Colonic mucosa (tissue), 4 donors: ENCODE data around the gene SLC19A1. TPM values are rescaled to one million over a fixed set of nuclear protein-coding genes. Genes with fewer than 3 reads are reported as not detected.
A peak's percentile ranks its signal among the peaks of the same experiment; 100 is the strongest.

Experiments used
- DNase-seq: peaks from one replicate; pipeline ENCODE4 v3.0.0-alpha.2; 2020
- H3K27ac ChIP-seq: fragments of 200-600 bp; one replicate; pipeline ENCODE4 v1.8.0; 2021
- H3K27me3 ChIP-seq: fragments of 200-600 bp; one replicate; pipeline ENCODE4 v1.8.0; 2021
- H3K36me3 ChIP-seq: fragments of 200-600 bp; one replicate; pipeline ENCODE4 v1.8.0; 2021
- H3K4me1 ChIP-seq: fragments of 200-600 bp; one replicate; pipeline ENCODE4 v1.8.0; 2021; ENCODE audit warnings: mild to moderate bottlenecking
- H3K4me3 ChIP-seq: fragments of 200-600 bp; one replicate; pipeline ENCODE4 v1.8.0; 2021
- H3K9ac ChIP-seq, 2 donors: one replicate each; pipeline ENCODE4 v1.7.0; 2013; ENCODE audit warnings: control low read depth in 2 of 2, low read depth in 2 of 2, low read length in 2 of 2
- H3K9me3 ChIP-seq: fragments of 200-600 bp; one replicate; pipeline ENCODE4 v1.8.0; 2021
- CTCF ChIP-seq: fragments of 200-600 bp; IDR thresholded peaks from one replicate; pipeline ENCODE4 v1.8.0; 2022; ENCODE audit warnings: antibody characterized with exemption, mild to moderate bottlenecking
- intact Hi-C: fragments of 100-400 bp; cut with DNase I; formaldehyde crosslinking; loops from one replicate; pipeline ENCODE4 v1.14.1; 2022
- total RNA-seq, 2 donors: library from RNA; stranded (reverse); fragmentation: NEBNext Ultra II Directional in 1 of 2; extraction: Animal tissue kit (Norgen Biotek cat#: 25700) in 1 of 2; gene quantifications; one replicate each; pipeline ENCODE4 v1.2.1, GENCODE V29; 2021
- donor health status: healthy.
- donor health status: DM: no; HTN: no; CAD: no.
- donor health status: DM: no; HTN: no; CAD: no.

SLC19A1 gene
- total RNA-seq, 2 donors from 2014 or later, result 10.7 to 25.3 TPM

- Histone ChIP-seq H3K27me3 (no peaks in the 10 kb centered on the region), H3K4me3 (no peak overlapping the region), H3K9me3 (no peaks in the 10 kb centered on the region), H3K4me1 (peaks cover 6% of the 10 kb centered on the region), H3K27ac (no peak overlapping the region), H3K36me3 (no peaks in the 10 kb centered on the region), H3K9ac (no peak overlapping the region)
- no peak for TF ChIP-seq CTCF
- peak; percentile 18 for DNase-seq
- intact Hi-C loops, result no loop called here
Observed at GRCh38 chr21:45543710-45544448, 1.6 kb upstream of the SLC19A1 start.

- H3K9me3 ChIP-seq, result no peaks in the 10 kb centered on the region
- no peak for TF ChIP-seq CTCF
- H3K9ac ChIP-seq, result peak overlapping the region in 1 of 2 donors; percentile 19
- H3K4me3 ChIP-seq, result no peak overlapping the region
- H3K4me1 ChIP-seq, result peaks cover 6% of the 10 kb centered on the region
- H3K27ac ChIP-seq, result no peak overlapping the region
- no peak for DNase-seq
- H3K36me3 ChIP-seq, result no peaks in the 10 kb centered on the region
- H3K27me3 ChIP-seq, result no peaks in the 10 kb centered on the region
- intact Hi-C loops, result no loop called here
Observed at GRCh38 chr21:45543371-45543709, 1.1 kb upstream of the SLC19A1 start.

GRCh38 chr21:45542667-45543370, 579 bp upstream of the SLC19A1 start:
- Histone ChIP-seq H3K27me3 (no peaks in the 10 kb centered on the region), H3K9me3 (no peaks in the 10 kb centered on the region), H3K9ac (peak overlapping the region; percentile 19 to 56), H3K27ac (no peak overlapping the region), H3K4me1 (peaks cover 6% of the 10 kb centered on the region), H3K36me3 (no peaks in the 10 kb centered on the region), H3K4me3 (peak overlapping the region; percentile 63)
- peak; percentile 30 for DNase-seq
- TF ChIP-seq CTCF, result no peak
- intact Hi-C loops, result no loop called here

- intact Hi-C loops, result no loop called here
- H3K9me3 ChIP-seq, result no peaks in the 10 kb centered on the region
- H3K4me3 ChIP-seq, result peak overlapping the region; percentile 63
- H3K27me3 ChIP-seq, result no peaks in the 10 kb centered on the region
- no peak for TF ChIP-seq CTCF
- no peaks in the 10 kb centered on the region for H3K36me3 ChIP-seq
- H3K9ac ChIP-seq, result peak overlapping the region; percentile 12 to 66
- peaks cover 6% of the 10 kb centered on the region for H3K4me1 ChIP-seq
- peak; percentile 80 for DNase-seq
- no peak overlapping the region for H3K27ac ChIP-seq
Observed at GRCh38 chr21:45541221-45542039, 810 bp downstream of the SLC19A1 start.

- Histone ChIP-seq H3K4me1 (peaks cover 6% of the 10 kb centered on the region), H3K9ac (peak overlapping the region in 1 of 2 donors; percentile 66), H3K9me3 (no peaks in the 10 kb centered on the region), H3K4me3 (no peak overlapping the region), H3K36me3 (no peaks in the 10 kb centered on the region), H3K27ac (no peak overlapping the region), H3K27me3 (no peaks in the 10 kb centered on the region)
- DNase-seq, result no peak
- no peak for TF ChIP-seq CTCF
- intact Hi-C loops, result no loop called here
Observed at GRCh38 chr21:45540601-45540970, 1.7 kb downstream of the SLC19A1 start.
